WTC11 (cell line): ENCODE measurements around the gene VAMP2. TPM values are rescaled to one million over a fixed set of nuclear protein-coding genes. Genes with fewer than 3 reads are reported as not detected.

Experiments
- AFF4 ChIP-seq: sonication (generic); formaldehyde crosslinking; IDR thresholded peaks from 2 replicates; pipeline ENCODE4 v1.8.1; 2023; ENCODE audit warnings: mild to moderate bottlenecking, missing genetic modification reagents, borderline replicate concordance
- ARID4B ChIP-seq: sonication (generic); formaldehyde crosslinking; IDR thresholded peaks from 2 replicates; pipeline ENCODE4 v1.8.0; 2023; ENCODE audit warnings: missing genetic modification reagents, mild to moderate bottlenecking, borderline replicate concordance
- ATF2 ChIP-seq: sonication (generic); formaldehyde crosslinking; IDR thresholded peaks from 2 replicates; pipeline ENCODE4 v1.8.1; 2022; ENCODE audit warnings: low read depth, missing genetic modification reagents, borderline replicate concordance
- FOXK1 ChIP-seq: sonication (generic); formaldehyde crosslinking; IDR thresholded peaks from 2 replicates; pipeline ENCODE4 v1.8.0; 2022; ENCODE audit warnings: mild to moderate bottlenecking, moderate library complexity, missing genetic modification reagents
- FOXP1 ChIP-seq: sonication (generic); formaldehyde crosslinking; IDR thresholded peaks from 2 replicates; pipeline ENCODE4 v1.8.0; 2022; ENCODE audit warnings: missing genetic modification reagents, mild to moderate bottlenecking, moderate library complexity, borderline replicate concordance
- GTF2I ChIP-seq: fragments of 250-450 bp; sonication (Bioruptor Pico); conservative IDR thresholded peaks from 2 replicates; pipeline ENCODE4 v1.4.0; 2021; ENCODE audit warnings: mild to moderate bottlenecking
- JUN ChIP-seq: sonication (generic); formaldehyde crosslinking; IDR thresholded peaks from 2 replicates; pipeline ENCODE4 v1.8.0; 2023; ENCODE audit warnings: mild to moderate bottlenecking, missing genetic modification reagents
- NR3C1 ChIP-seq: sonication (generic); formaldehyde crosslinking; conservative IDR thresholded peaks from 2 replicates; pipeline ENCODE4 v1.8.1; 2023; ENCODE audit warnings: low read depth, mild to moderate bottlenecking, missing genetic modification reagents
- PRDM15 ChIP-seq: sonication (generic); formaldehyde crosslinking; IDR thresholded peaks from 2 replicates; pipeline ENCODE4 v1.8.0; 2022; ENCODE audit warnings: missing genetic modification reagents
- TCF7 ChIP-seq: sonication (generic); formaldehyde crosslinking; IDR thresholded peaks from 2 replicates; pipeline ENCODE4 v1.8.0; 2022; ENCODE audit warnings: mild to moderate bottlenecking, low read depth, missing genetic modification reagents, moderate library complexity
- USF2 ChIP-seq: sonication (generic); formaldehyde crosslinking; IDR thresholded peaks from 2 replicates; pipeline ENCODE4 v1.8.1; 2023; ENCODE audit warnings: mild to moderate bottlenecking, missing genetic modification reagents, moderate library complexity
- ZNF532 ChIP-seq: fragments of 250-450 bp; sonication (Bioruptor Pico); IDR thresholded peaks from 2 replicates; pipeline ENCODE4 v1.9.0; 2021; ENCODE audit warnings: mild to moderate bottlenecking, borderline replicate concordance
- total RNA-seq: library from RNA; stranded (reverse); gene quantifications from 3 replicates; pipeline ENCODE4 v1.2.3, GENCODE V29; 2021

VAMP2 gene
- total RNA-seq, 1 experiment from 2014 or later: 27.4 TPM

GRCh38 chr17:8192070-8192815, 29.5 kb upstream of the VAMP2 start (continued):
- TF ChIP-seq USF2: peak; percentile 99
- TF ChIP-seq ZNF532 (CRISPR knock-in tag): no peak
- TF ChIP-seq ATF2: no peak
- no peak for TF ChIP-seq FOXP1 (CRISPR knock-in tag)
- no peak for TF ChIP-seq TCF7 (CRISPR knock-in tag)
- TF ChIP-seq GTF2I (CRISPR knock-in tag): no peak
- no peak for TF ChIP-seq ARID4B (CRISPR knock-in tag)
- TF ChIP-seq JUN (CRISPR knock-in tag): no peak
- TF ChIP-seq FOXK1 (CRISPR knock-in tag): peak; percentile 82
- TF ChIP-seq PRDM15 (CRISPR knock-in tag): no peak
- TF ChIP-seq NR3C1: no peak
- TF ChIP-seq AFF4 (CRISPR knock-in tag): no peak
